ENCODE results near the gene NXT1. TPM values are rescaled to one million over a fixed set of nuclear protein-coding genes. Genes with fewer than 3 reads are reported as not detected.

NXT1 gene
- total and polyA plus RNA-seq, 4 donors, result 11.9 to 18.7 (median 14.0) TPM

GRCh38 chr20:23308024-23308423, 42.6 kb upstream of the NXT1 start:
- ATAC-seq (ENCODE audit: low FRiP score) (no peak), DNase-seq (no peak)
- 87% methylated on average over 3 of the region's 3 CpGs for WGBS, 2 donors
- H3K4me1 ChIP-seq (ENCODE audit: control insufficient read depth in 1 of 2, insufficient read depth in 2 of 2, low read length in 2 of 2), result no peaks in the 10 kb centered on the region
- no peak overlapping the region for H3K4me3 ChIP-seq (ENCODE audit: low read length in 2 of 2)
- H3K27me3 ChIP-seq (ENCODE audit: control insufficient read depth in 1 of 2, insufficient read depth in 2 of 2, low read length in 1 of 2), result no peaks in the 10 kb centered on the region
- intact Hi-C loops (cut with DNase I), result no loop called here
- H3K36me3 ChIP-seq (ENCODE audit: control insufficient read depth in 1 of 2, insufficient read depth in 2 of 2, low read length in 1 of 2), result no peaks in the 10 kb centered on the region
- H3K9me3 ChIP-seq (ENCODE audit: control insufficient read depth, low read length), result no peaks in the 10 kb centered on the region
- H3K27ac ChIP-seq (ENCODE audit: low read depth in 1 of 2, low read length in 2 of 2), result no peak overlapping the region

GRCh38 chr20:23308908-23309307, 41.7 kb upstream of the NXT1 start:
- Histone ChIP-seq H3K27me3 (ENCODE audit: control insufficient read depth in 1 of 2, insufficient read depth in 2 of 2, low read length in 1 of 2) (no peaks in the 10 kb centered on the region), H3K4me3 (ENCODE audit: low read length in 2 of 2) (no peak overlapping the region), H3K4me1 (ENCODE audit: control insufficient read depth in 1 of 2, insufficient read depth in 2 of 2, low read length in 2 of 2) (no peaks in the 10 kb centered on the region), H3K27ac (ENCODE audit: low read depth in 1 of 2, low read length in 2 of 2) (no peak overlapping the region), H3K9me3 (ENCODE audit: control insufficient read depth, low read length) (no peaks in the 10 kb centered on the region), H3K36me3 (ENCODE audit: control insufficient read depth in 1 of 2, insufficient read depth in 2 of 2, low read length in 1 of 2) (no peaks in the 10 kb centered on the region)
- intact Hi-C loops (cut with DNase I), result no loop called here
- 82 to 88% methylated on average over 4 of the region's 4 CpGs for WGBS, 2 donors
- no peak for ATAC-seq (ENCODE audit: low FRiP score)
- no peak for DNase-seq

- intact Hi-C loops (cut with DNase I), result no loop called here
- Histone ChIP-seq H3K4me3 (ENCODE audit: low read length in 2 of 2) (no peak overlapping the region), H3K36me3 (ENCODE audit: control insufficient read depth in 1 of 2, insufficient read depth in 2 of 2, low read length in 1 of 2) (no peaks in the 10 kb centered on the region), H3K27me3 (ENCODE audit: control insufficient read depth in 1 of 2, insufficient read depth in 2 of 2, low read length in 1 of 2) (no peaks in the 10 kb centered on the region), H3K27ac (ENCODE audit: low read depth in 1 of 2, low read length in 2 of 2) (no peak overlapping the region), H3K4me1 (ENCODE audit: control insufficient read depth in 1 of 2, insufficient read depth in 2 of 2, low read length in 2 of 2) (no peaks in the 10 kb centered on the region), H3K9me3 (ENCODE audit: control insufficient read depth, low read length) (no peaks in the 10 kb centered on the region)
- 93 to 95% methylated on average over 10 of the region's 10 CpGs for WGBS, 2 donors
- DNase-seq (no peak), ATAC-seq (ENCODE audit: low FRiP score) (no peak)
Observed at GRCh38 chr20:23309781-23310180, 40.8 kb upstream of the NXT1 start.

- Histone ChIP-seq H3K27ac (ENCODE audit: low read depth in 1 of 2, low read length in 2 of 2) (no peak overlapping the region), H3K4me3 (ENCODE audit: low read length in 2 of 2) (no peak overlapping the region), H3K36me3 (ENCODE audit: control insufficient read depth in 1 of 2, insufficient read depth in 2 of 2, low read length in 1 of 2) (no peaks in the 10 kb centered on the region), H3K4me1 (ENCODE audit: control insufficient read depth in 1 of 2, insufficient read depth in 2 of 2, low read length in 2 of 2) (no peaks in the 10 kb centered on the region), H3K27me3 (ENCODE audit: control insufficient read depth in 1 of 2, insufficient read depth in 2 of 2, low read length in 1 of 2) (no peaks in the 10 kb centered on the region), H3K9me3 (ENCODE audit: control insufficient read depth, low read length) (no peaks in the 10 kb centered on the region)
- intact Hi-C loops (cut with DNase I), result no loop called here
- DNase-seq (no peak), ATAC-seq (ENCODE audit: low FRiP score) (no peak)
- 49 to 67% methylated on average over 7 of the region's 7 CpGs for WGBS, 2 donors
Observed at GRCh38 chr20:23311947-23312506, 38.6 kb upstream of the NXT1 start.

GRCh38 chr20:23313271-23313670, 37.3 kb upstream of the NXT1 start:
- ATAC-seq (ENCODE audit: low FRiP score) (no peak), DNase-seq (no peak)
- intact Hi-C loops (cut with DNase I), result no loop called here

GRCh38 chr20:23314699-23315098, 35.9 kb upstream of the NXT1 start:
- H3K27ac ChIP-seq (ENCODE audit: low read depth in 1 of 2, low read length in 2 of 2), result no peak overlapping the region
- no peak for ATAC-seq (ENCODE audit: low FRiP score)
- H3K36me3 ChIP-seq (ENCODE audit: control insufficient read depth in 1 of 2, insufficient read depth in 2 of 2, low read length in 1 of 2), result no peaks in the 10 kb centered on the region
- H3K27me3 ChIP-seq (ENCODE audit: control insufficient read depth in 1 of 2, insufficient read depth in 2 of 2, low read length in 1 of 2), result no peaks in the 10 kb centered on the region
- H3K9me3 ChIP-seq (ENCODE audit: control insufficient read depth, low read length), result no peaks in the 10 kb centered on the region
- DNase-seq, result no peak
- 92% methylated on average over 5 of the region's 5 CpGs for WGBS, 2 donors
- H3K4me3 ChIP-seq (ENCODE audit: low read length in 2 of 2), result no peak overlapping the region
- H3K4me1 ChIP-seq (ENCODE audit: control insufficient read depth in 1 of 2, insufficient read depth in 2 of 2, low read length in 2 of 2), result no peaks in the 10 kb centered on the region
- intact Hi-C loops (cut with DNase I), result no loop called here

More at GRCh38 chr20:23313271-23313670, 37.3 kb upstream of the NXT1 start:
- no peaks in the 10 kb centered on the region for H3K9me3 ChIP-seq (ENCODE audit: control insufficient read depth, low read length)
- no peak overlapping the region for H3K4me3 ChIP-seq (ENCODE audit: low read length in 2 of 2)
- no peaks in the 10 kb centered on the region for H3K27me3 ChIP-seq (ENCODE audit: control insufficient read depth in 1 of 2, insufficient read depth in 2 of 2, low read length in 1 of 2)
- WGBS, 2 donors, result 79 to 80% methylated on average over 1 of the region's 1 CpG
- no peak overlapping the region for H3K27ac ChIP-seq (ENCODE audit: low read depth in 1 of 2, low read length in 2 of 2)
- no peaks in the 10 kb centered on the region for H3K4me1 ChIP-seq (ENCODE audit: control insufficient read depth in 1 of 2, insufficient read depth in 2 of 2, low read length in 2 of 2)
- H3K36me3 ChIP-seq (ENCODE audit: control insufficient read depth in 1 of 2, insufficient read depth in 2 of 2, low read length in 1 of 2), result no peaks in the 10 kb centered on the region

- no peak overlapping the region for H3K27ac ChIP-seq (ENCODE audit: low read depth in 1 of 2, low read length in 2 of 2)
- no peaks in the 10 kb centered on the region for H3K36me3 ChIP-seq (ENCODE audit: control insufficient read depth in 1 of 2, insufficient read depth in 2 of 2, low read length in 1 of 2)
- intact Hi-C loops (cut with DNase I), result no loop called here
- no peaks in the 10 kb centered on the region for H3K4me1 ChIP-seq (ENCODE audit: control insufficient read depth in 1 of 2, insufficient read depth in 2 of 2, low read length in 2 of 2)
- H3K4me3 ChIP-seq (ENCODE audit: low read length in 2 of 2), result no peak overlapping the region
- peak; percentile 9 for ATAC-seq (ENCODE audit: low FRiP score)
- H3K27me3 ChIP-seq (ENCODE audit: control insufficient read depth in 1 of 2, insufficient read depth in 2 of 2, low read length in 1 of 2), result no peaks in the 10 kb centered on the region
- no peak for DNase-seq
- WGBS, 2 donors, result 73% methylated on average over 9 of the region's 9 CpGs
- H3K9me3 ChIP-seq (ENCODE audit: control insufficient read depth, low read length), result no peaks in the 10 kb centered on the region
Observed at GRCh38 chr20:23315099-23315498, 35.5 kb upstream of the NXT1 start.

GRCh38 chr20:23316626-23317025, 34.0 kb upstream of the NXT1 start:
- DNase-seq (no peak), ATAC-seq (ENCODE audit: low FRiP score) (no peak)
- intact Hi-C loops (cut with DNase I), result no loop called here
- no peaks in the 10 kb centered on the region for H3K36me3 ChIP-seq (ENCODE audit: control insufficient read depth in 1 of 2, insufficient read depth in 2 of 2, low read length in 1 of 2)
- H3K27ac ChIP-seq (ENCODE audit: low read depth in 1 of 2, low read length in 2 of 2), result no peak overlapping the region
- 95% methylated on average over 3 of the region's 3 CpGs for WGBS, 2 donors
- no peaks in the 10 kb centered on the region for H3K9me3 ChIP-seq (ENCODE audit: control insufficient read depth, low read length)
- H3K4me1 ChIP-seq (ENCODE audit: control insufficient read depth in 1 of 2, insufficient read depth in 2 of 2, low read length in 2 of 2), result no peaks in the 10 kb centered on the region
- H3K4me3 ChIP-seq (ENCODE audit: low read length in 2 of 2), result no peak overlapping the region
- H3K27me3 ChIP-seq (ENCODE audit: control insufficient read depth in 1 of 2, insufficient read depth in 2 of 2, low read length in 1 of 2), result no peaks in the 10 kb centered on the region

- no peaks in the 10 kb centered on the region for H3K27me3 ChIP-seq (ENCODE audit: control insufficient read depth in 1 of 2, insufficient read depth in 2 of 2, low read length in 1 of 2)
- H3K4me1 ChIP-seq (ENCODE audit: control insufficient read depth in 1 of 2, insufficient read depth in 2 of 2, low read length in 2 of 2), result no peaks in the 10 kb centered on the region
- H3K9me3 ChIP-seq (ENCODE audit: control insufficient read depth, low read length), result no peaks in the 10 kb centered on the region
- ATAC-seq (ENCODE audit: low FRiP score) (no peak), DNase-seq (no peak)
- 88 to 91% methylated on average over 5 of the region's 5 CpGs for WGBS, 2 donors
- intact Hi-C loops (cut with DNase I), result no loop called here
- H3K36me3 ChIP-seq (ENCODE audit: control insufficient read depth in 1 of 2, insufficient read depth in 2 of 2, low read length in 1 of 2), result no peaks in the 10 kb centered on the region
- H3K4me3 ChIP-seq (ENCODE audit: low read length in 2 of 2), result no peak overlapping the region
- H3K27ac ChIP-seq (ENCODE audit: low read depth in 1 of 2, low read length in 2 of 2), result no peak overlapping the region
Observed at GRCh38 chr20:23317081-23317480, 33.5 kb upstream of the NXT1 start.

Data from aorta (tissue), 5 donors.